ENCODE data around the gene SERPINA1.
A peak's percentile ranks its signal among the peaks of the same experiment; 100 is the strongest.
"Not testable (repeated sequence)": the region's sequence is repeated elsewhere in the genome, so short reads cannot be mapped to it uniquely, and the experiment has no call there.

The SERPINA1 gene

GRCh38 chr14:94346841-94347240, 41.6 kb downstream of the SERPINA1 start:
- DNase-seq, result no peak
- Histone ChIP-seq H3K79me2 (ENCODE audit: low read length) (no peaks in the 10 kb centered on the region), H3K9ac (ENCODE audit: low read length) (no peak overlapping the region), H3K4me3 (ENCODE audit: low read length) (no peak overlapping the region), H3K27ac (ENCODE audit: low read length) (peak overlapping the region; percentile 57; the same call in 1 of the 2 replicates), H2AFZ (ENCODE audit: low read length) (no peak overlapping the region), H3K4me2 (ENCODE audit: low read depth, low read length) (no peak overlapping the region), H3K4me1 (ENCODE audit: low read length) (peaks cover 15% of the 10 kb centered on the region), H3K36me3 (replicated peaks; ENCODE audit: insufficient read depth, low read length) (no peaks in the 10 kb centered on the region), H4K20me1 (ENCODE audit: insufficient read depth, low read length) (no peaks in the 10 kb centered on the region), H3K9me2 (replicated peaks; ENCODE audit: insufficient read depth, low read length) (no peaks in the 10 kb centered on the region), H3F3A (ENCODE audit: insufficient read depth, low read length) (peaks cover 8% of the 10 kb centered on the region), H3K27me3 (replicated peaks; ENCODE audit: insufficient read depth, low read length) (no peaks in the 10 kb centered on the region), H3K9me3 (replicated peaks; ENCODE audit: insufficient read depth, low read length) (no peaks in the 10 kb centered on the region)
- TF ChIP-seq EZH2 (optimal IDR thresholded peaks at IDR 0.05; ENCODE audit: low read depth, low read length) (no peak), EZH2phosphoT487 (IDR thresholded peaks at IDR 0.05; ENCODE audit: low read length) (no peak), CTCF (IDR thresholded peaks at IDR 0.05; ENCODE audit: low read length) (no peak)

- not testable (repeated sequence) for H4K20me1 ChIP-seq (ENCODE audit: insufficient read depth, low read length); H3K4me2 ChIP-seq (ENCODE audit: low read depth, low read length); H3K4me3 ChIP-seq (ENCODE audit: low read length); H3K9me2 ChIP-seq (replicated peaks; ENCODE audit: insufficient read depth, low read length); H3F3A ChIP-seq (ENCODE audit: insufficient read depth, low read length); H3K9me3 ChIP-seq (replicated peaks; ENCODE audit: insufficient read depth, low read length); H3K79me2 ChIP-seq (ENCODE audit: low read length); H3K36me3 ChIP-seq (replicated peaks; ENCODE audit: insufficient read depth, low read length); H3K9ac ChIP-seq (ENCODE audit: low read length); H2AFZ ChIP-seq (ENCODE audit: low read length); H3K27me3 ChIP-seq (replicated peaks; ENCODE audit: insufficient read depth, low read length)
- Histone ChIP-seq H3K27ac (ENCODE audit: low read length) (peak overlapping the region; percentile 57; the same call in 1 of the 2 replicates), H3K4me1 (ENCODE audit: low read length) (peaks cover 15% of the 10 kb centered on the region)
- peak; percentile 73 for DNase-seq
Observed at GRCh38 chr14:94346065-94346786, 42.2 kb downstream of the SERPINA1 start.

GRCh38 chr14:94345344-94346064, 42.9 kb downstream of the SERPINA1 start:
- Histone ChIP-seq H3K4me1 (ENCODE audit: low read length) (peaks cover 15% of the 10 kb centered on the region), H3K9me3 (replicated peaks; ENCODE audit: insufficient read depth, low read length) (no peaks in the 10 kb centered on the region), H3K9ac (ENCODE audit: low read length) (no peak overlapping the region), H3K4me3 (ENCODE audit: low read length) (no peak overlapping the region), H3K27ac (ENCODE audit: low read length) (peak overlapping the region; percentile 55; the same call in 1 of the 2 replicates), H4K20me1 (ENCODE audit: insufficient read depth, low read length) (no peaks in the 10 kb centered on the region), H3K4me2 (ENCODE audit: low read depth, low read length) (no peak overlapping the region), H3F3A (ENCODE audit: insufficient read depth, low read length) (peaks cover 8% of the 10 kb centered on the region), H2AFZ (ENCODE audit: low read length) (no peak overlapping the region), H3K9me2 (replicated peaks; ENCODE audit: insufficient read depth, low read length) (no peaks in the 10 kb centered on the region), H3K79me2 (ENCODE audit: low read length) (no peaks in the 10 kb centered on the region), H3K36me3 (replicated peaks; ENCODE audit: insufficient read depth, low read length) (no peaks in the 10 kb centered on the region), H3K27me3 (replicated peaks; ENCODE audit: insufficient read depth, low read length) (no peaks in the 10 kb centered on the region)
- TF ChIP-seq EZH2 (optimal IDR thresholded peaks at IDR 0.05; ENCODE audit: low read depth, low read length) (no peak), EZH2phosphoT487 (IDR thresholded peaks at IDR 0.05; ENCODE audit: low read length) (no peak), CTCF (IDR thresholded peaks at IDR 0.05; ENCODE audit: low read length) (no peak)
- DNase-seq, result no peak

GRCh38 chr14:94344389-94344788, 44.0 kb downstream of the SERPINA1 start:
- Histone ChIP-seq H3K36me3 (replicated peaks; ENCODE audit: insufficient read depth, low read length) (no peaks in the 10 kb centered on the region), H3K79me2 (ENCODE audit: low read length) (no peaks in the 10 kb centered on the region), H3K4me1 (ENCODE audit: low read length) (peaks cover 15% of the 10 kb centered on the region), H3K9me3 (replicated peaks; ENCODE audit: insufficient read depth, low read length) (no peaks in the 10 kb centered on the region), H3K27me3 (replicated peaks; ENCODE audit: insufficient read depth, low read length) (no peaks in the 10 kb centered on the region), H4K20me1 (ENCODE audit: insufficient read depth, low read length) (no peaks in the 10 kb centered on the region), H3K4me2 (ENCODE audit: low read depth, low read length) (no peak overlapping the region), H3K9me2 (replicated peaks; ENCODE audit: insufficient read depth, low read length) (no peaks in the 10 kb centered on the region), H2AFZ (ENCODE audit: low read length) (no peak overlapping the region), H3F3A (ENCODE audit: insufficient read depth, low read length) (peaks cover 8% of the 10 kb centered on the region), H3K4me3 (ENCODE audit: low read length) (no peak overlapping the region), H3K9ac (ENCODE audit: low read length) (no peak overlapping the region), H3K27ac (ENCODE audit: low read length) (no peak overlapping the region)
- no peak for DNase-seq
- TF ChIP-seq CTCF (IDR thresholded peaks at IDR 0.05; ENCODE audit: low read length) (no peak), EZH2phosphoT487 (IDR thresholded peaks at IDR 0.05; ENCODE audit: low read length) (no peak), EZH2 (optimal IDR thresholded peaks at IDR 0.05; ENCODE audit: low read depth, low read length) (no peak)
